ENCODE measurements around the gene ZMYND8. TPM values are rescaled to one million over a fixed set of nuclear protein-coding genes. Genes with fewer than 3 reads are reported as not detected.
"Not testable (repeated sequence)": the region's sequence is repeated elsewhere in the genome, so short reads cannot be mapped to it uniquely, and the experiment has no call there.

The ZMYND8 gene
- total and polyA plus RNA-seq, 2 donors (not counting 3 experiments of a cell fraction or from before 2014, with no cell fraction given), result 30.6 to 75.2 TPM

- FAIRE-seq, result no peak
- Histone ChIP-seq H3K4me2 (ENCODE audit: insufficient read depth, low read length) (no peak overlapping the region), H3K9ac (replicated peaks; ENCODE audit: extremely low read depth, insufficient read depth, low read length) (no peak overlapping the region), H3K9me1 (replicated peaks; ENCODE audit: control insufficient read depth, extremely low read depth, insufficient read depth, low read length) (no peaks in the 10 kb centered on the region), H3K4me1 (ENCODE audit: control insufficient read depth, extremely low read depth, insufficient read depth, low read length) (peaks cover 10% of the 10 kb centered on the region), H3K27me3 (ENCODE audit: control insufficient read depth in 2 of 2, insufficient read depth in 2 of 2, low read length in 2 of 2) (no peaks in the 10 kb centered on the region), H3K79me2 (ENCODE audit: control insufficient read depth, insufficient read depth, low read length) (peaks cover 72% of the 10 kb centered on the region), H2AFZ (ENCODE audit: low read depth, low read length) (no peak overlapping the region), H4K20me1 (replicated peaks; ENCODE audit: control insufficient read depth, extremely low read depth, insufficient read depth, low read length) (no peaks in the 10 kb centered on the region), H3K27ac (ENCODE audit: insufficient read depth, low read depth, low read length) (no peak overlapping the region), H3K9me3 (replicated peaks; ENCODE audit: control insufficient read depth, insufficient read depth, low read length) (no peaks in the 10 kb centered on the region), H3K4me3 (replicated peaks in 1 of 3; ENCODE audit: insufficient read depth in 1 of 3, low read depth in 1 of 3, low read length in 3 of 3) (no peak overlapping the region), H3K36me3 (ENCODE audit: control insufficient read depth in 2 of 2, extremely low read depth in 1 of 2, insufficient read depth in 2 of 2, low read length in 2 of 2) (peaks cover 19 to 25% of the 10 kb centered on the region in 2 experiments)
- BruUV-seq (replicated peaks), result no TSS peak
- dilution Hi-C loops (cut with MboI; ENCODE audit: extremely low pct_ligation_motif_present, low sequenced_read_pairs) (no loop called here), intact Hi-C loops (cut with micrococcal nuclease) (no loop called here)
- TF ChIP-seq MYC (IDR thresholded peaks at IDR 0.05; ENCODE audit: low read depth, low read length) (no peak), EZH2 (IDR thresholded peaks at IDR 0.05; ENCODE audit: borderline replicate concordance, low read depth, low read length, severe bottlenecking) (no peak), POLR2AphosphoS5 (IDR thresholded peaks at IDR 0.05; ENCODE audit: insufficient read depth, low read depth, low read length) (no peak), JUN (IDR thresholded peaks at IDR 0.05; ENCODE audit: borderline replicate concordance, insufficient read depth, insufficient read length, low read depth) (no peak), POLR2A (IDR thresholded peaks at IDR 0.05; ENCODE audit: low read depth, low read length) (no peak)
- TF ChIP-seq, protein P1, sequence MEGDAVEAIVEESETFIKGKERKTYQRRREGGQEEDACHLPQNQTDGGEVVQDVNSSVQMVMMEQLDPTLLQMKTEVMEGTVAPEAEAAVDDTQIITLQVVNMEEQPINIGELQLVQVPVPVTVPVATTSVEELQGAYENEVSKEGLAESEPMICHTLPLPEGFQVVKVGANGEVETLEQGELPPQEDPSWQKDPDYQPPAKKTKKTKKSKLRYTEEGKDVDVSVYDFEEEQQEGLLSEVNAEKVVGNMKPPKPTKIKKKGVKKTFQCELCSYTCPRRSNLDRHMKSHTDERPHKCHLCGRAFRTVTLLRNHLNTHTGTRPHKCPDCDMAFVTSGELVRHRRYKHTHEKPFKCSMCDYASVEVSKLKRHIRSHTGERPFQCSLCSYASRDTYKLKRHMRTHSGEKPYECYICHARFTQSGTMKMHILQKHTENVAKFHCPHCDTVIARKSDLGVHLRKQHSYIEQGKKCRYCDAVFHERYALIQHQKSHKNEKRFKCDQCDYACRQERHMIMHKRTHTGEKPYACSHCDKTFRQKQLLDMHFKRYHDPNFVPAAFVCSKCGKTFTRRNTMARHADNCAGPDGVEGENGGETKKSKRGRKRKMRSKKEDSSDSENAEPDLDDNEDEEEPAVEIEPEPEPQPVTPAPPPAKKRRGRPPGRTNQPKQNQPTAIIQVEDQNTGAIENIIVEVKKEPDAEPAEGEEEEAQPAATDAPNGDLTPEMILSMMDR (IDR thresholded peaks at IDR 0.05; ENCODE audit: extremely low read depth in 1 of 2, insufficient read depth in 1 of 2, low read depth in 1 of 2, low read length in 2 of 2), result no peak
- POLR2A ChIA-PET, result interaction anchor here (0.7 kb wide), 1 partner anchor 15 kb away, joined by 6 read pairs; no protein-coding TSS in a partner anchor
- DNase-seq (ENCODE audit: low read depth, low spot score), result no peak
- CTCF ChIA-PET, result interaction anchor here (0.9 to 2.0 kb wide), 5 partner anchors 8 to 75 kb away, joined by 3 to 9 read pairs (median 3); partner anchors contain the start of gene ZMYND8
Measured at GRCh38 chr20:47309394-47309793, 47.1 kb downstream of the ZMYND8 start.

DNA sequence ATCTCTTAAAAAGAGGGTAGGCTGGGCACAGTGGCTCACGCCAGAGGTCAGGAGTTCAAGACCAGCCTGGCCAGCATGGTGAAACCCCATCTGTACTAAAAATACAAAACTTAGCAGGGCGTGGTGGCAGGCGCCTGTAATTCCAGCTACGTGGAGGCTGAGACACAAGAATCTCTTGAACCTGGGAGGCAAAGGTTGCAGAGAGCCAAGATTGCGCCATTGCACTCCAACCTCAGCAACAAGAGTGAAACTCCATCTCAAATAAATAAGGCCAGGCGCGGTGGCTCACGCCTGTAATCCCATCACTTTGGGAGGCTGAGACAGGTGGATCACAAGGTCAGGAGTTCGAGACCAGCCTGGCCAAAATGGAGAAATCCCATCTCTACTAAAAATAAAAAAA lies 48.9 kb downstream of the ZMYND8 start:
- H4K20me1 ChIP-seq (replicated peaks; ENCODE audit: control insufficient read depth, extremely low read depth, insufficient read depth, low read length); H3K9me3 ChIP-seq (replicated peaks; ENCODE audit: control insufficient read depth, insufficient read depth, low read length); H3K9ac ChIP-seq (replicated peaks; ENCODE audit: extremely low read depth, insufficient read depth, low read length); H3K4me3 ChIP-seq (replicated peaks in 1 of 3; ENCODE audit: insufficient read depth in 1 of 3, low read depth in 1 of 3, low read length in 3 of 3); H3K27ac ChIP-seq (ENCODE audit: insufficient read depth, low read depth, low read length); dilution Hi-C loops (cut with MboI; ENCODE audit: extremely low pct_ligation_motif_present, low sequenced_read_pairs); intact Hi-C loops (cut with micrococcal nuclease); H3K9me1 ChIP-seq (replicated peaks; ENCODE audit: control insufficient read depth, extremely low read depth, insufficient read depth, low read length); FAIRE-seq; H3K4me2 ChIP-seq (ENCODE audit: insufficient read depth, low read length); BruUV-seq (replicated peaks); H3K27me3 ChIP-seq (ENCODE audit: control insufficient read depth in 2 of 2, insufficient read depth in 2 of 2, low read length in 2 of 2); H2AFZ ChIP-seq (ENCODE audit: low read depth, low read length); DNase-seq (ENCODE audit: low read depth, low spot score): not testable (repeated sequence)
- Histone ChIP-seq H3K79me2 (ENCODE audit: control insufficient read depth, insufficient read depth, low read length) (peaks cover 67% of the 10 kb centered on the region), H3K36me3 (ENCODE audit: control insufficient read depth in 2 of 2, extremely low read depth in 1 of 2, insufficient read depth in 2 of 2, low read length in 2 of 2) (peaks cover 20 to 25% of the 10 kb centered on the region in 2 experiments), H3K4me1 (ENCODE audit: control insufficient read depth, extremely low read depth, insufficient read depth, low read length) (peaks cover 27% of the 10 kb centered on the region)
- CTCF ChIA-PET, result interaction anchor here (8.3 kb wide), 1 partner anchor 76 kb away, joined by 139 read pairs; no protein-coding TSS in a partner anchor
- POLR2A ChIA-PET, result interaction anchor here (1.4 kb wide), 1 partner anchor 52 kb away, joined by 3 read pairs; no protein-coding TSS in a partner anchor

Measured in endothelial cell of umbilical vein (primary cell).